B cell (primary cell): Measurements from ENCODE around the gene LMNTD1. TPM values are rescaled to one million over a fixed set of nuclear protein-coding genes. Genes with fewer than 3 reads are reported as not detected.

Experiments
- ATAC-seq: fragments of 200-7000 bp; cut with Tn5 transposase; one replicate; pipeline ENCODE4 v1.10.0; 2021; ENCODE audit warnings: low read depth, mild to moderate bottlenecking, moderate number of reproducible peaks, moderate library complexity
- CTCF ChIA-PET: fragments of 350-600 bp; sonication (Branson Sonifier 250); formaldehyde crosslinking; loops from one replicate; lab custom pipeline; 2021; ENCODE audit warnings: antibody characterized with exemption, inconsistent platforms; lab: Charles Lee
- POLR2A ChIA-PET: fragments of 350-600 bp; sonication (Branson Sonifier 250); formaldehyde crosslinking; loops from one replicate; lab custom pipeline; 2021; ENCODE audit warnings: antibody characterized with exemption; lab: Charles Lee
- DNase-seq: peaks from one replicate; pipeline ENCODE4 v3.0.0; 2013
- H2AFZ ChIP-seq: 2 replicates; pipeline ENCODE4 v1.6.1; 2012; ENCODE audit warnings: mild to moderate bottlenecking, low read depth, low read length; ENCODE audit not compliant: insufficient read depth, poor library complexity, severe bottlenecking
- H3K27ac ChIP-seq, 2 donors: 1 replicate in 1 of 2; 2 replicates in 1 of 2; pipeline ENCODE4 v1.5.1; 2012 to 2013; ENCODE audit warnings: low read length in 2 of 2, mild to moderate bottlenecking in 2 of 2, moderate library complexity in 1 of 2
- H3K27me3 ChIP-seq, 4 experiments: fragments of 200-600 bp in 1 of 4; sonication (generic) in 1 of 4; replicated peaks in 1 of 4; 1 replicate in 2 of 4; 2 replicates in 2 of 4; pipeline versions ENCODE4 v1.6.1 to v1.7.0; 2013 to 2016; ENCODE audit warnings: low read length in 3 of 4, mild to moderate bottlenecking in 2 of 4, mixed read lengths in 1 of 4, moderate library complexity in 1 of 4; ENCODE audit not compliant: insufficient read depth in 4 of 4, control insufficient read depth in 3 of 4; ENCODE audit errors: control extremely low read depth in 1 of 4
- H3K36me3 ChIP-seq, 2 experiments: replicated peaks in 1 of 2; 1 replicate in 1 of 2; 2 replicates in 1 of 2; pipeline versions ENCODE4 v1.6.1 to v1.7.1; 2013; ENCODE audit warnings: low read length in 1 of 2; ENCODE audit not compliant: insufficient read depth in 2 of 2, control insufficient read depth in 1 of 2; ENCODE audit errors: control extremely low read depth in 1 of 2, extremely low read depth in 1 of 2
- H3K4me1 ChIP-seq, 2 donors: fragments of 200-600 bp in 1 of 2; sonication (generic) in 1 of 2; 1 replicate in 1 of 2; 2 replicates in 1 of 2; pipeline versions ENCODE4 v1.5.1 to v1.6.1; 2013 to 2017; ENCODE audit warnings: low read length in 2 of 2; ENCODE audit not compliant: control insufficient read depth in 2 of 2, insufficient read depth in 2 of 2
- H3K4me2 ChIP-seq: replicated peaks from 2 replicates; pipeline ENCODE3; 2012; ENCODE audit warnings: mild to moderate bottlenecking, low read depth, low read length; ENCODE audit not compliant: poor library complexity, severe bottlenecking
- H3K4me3 ChIP-seq, 5 experiments: fragments of 200-600 bp in 1 of 5; sonication (generic) in 1 of 5; 1 replicate in 3 of 5; 2 replicates in 2 of 5; pipeline versions ENCODE4 v1.5.1 to v1.7.0; 2011 to 2016; ENCODE audit warnings: low read length in 4 of 5, mild to moderate bottlenecking in 4 of 5, low read depth in 2 of 5, control low read depth in 1 of 5, moderate library complexity in 1 of 5; ENCODE audit not compliant: insufficient read depth in 1 of 5; ENCODE audit errors: control extremely low read depth in 1 of 5, extremely low read depth in 1 of 5
- H3K79me2 ChIP-seq: fragments of 200-600 bp; sonication (generic); one replicate; pipeline ENCODE4 v1.6.0; 2016; ENCODE audit warnings: low read length; ENCODE audit not compliant: control insufficient read depth, insufficient read depth
- H3K9ac ChIP-seq: fragments of 200-600 bp; sonication (generic); 2 replicates; pipeline ENCODE4 v1.6.1; 2017; ENCODE audit warnings: mild to moderate bottlenecking, low read length, moderate library complexity
- H3K9me3 ChIP-seq, 3 donors: one replicate each; pipeline versions ENCODE4 v1.6.1 to v1.7.1; 2013; ENCODE audit warnings: low read length in 2 of 3; ENCODE audit not compliant: control insufficient read depth in 2 of 3, insufficient read depth in 1 of 3; ENCODE audit errors: control extremely low read depth in 1 of 3
- H4K20me1 ChIP-seq: 2 replicates; pipeline ENCODE4 v1.6.0; 2012; ENCODE audit warnings: mild to moderate bottlenecking, low read length; ENCODE audit not compliant: insufficient read depth, control insufficient read depth, poor library complexity, severe bottlenecking
- H3K27ac Mint-ChIP-seq: one replicate; pipeline ENCODE4 v1.8.0; 2021; ENCODE audit warnings: mixed read lengths
- H3K27me3 Mint-ChIP-seq: one replicate; pipeline ENCODE4 v1.8.0; 2021; ENCODE audit warnings: mixed read lengths
- H3K4me1 Mint-ChIP-seq: one replicate; pipeline ENCODE4 v1.8.0; 2021; ENCODE audit warnings: mixed read lengths
- H3K4me3 Mint-ChIP-seq: one replicate; pipeline ENCODE4 v1.8.0; 2021; ENCODE audit warnings: mixed read lengths
- H3K9me3 Mint-ChIP-seq: one replicate; pipeline ENCODE4 v1.8.0; 2022; ENCODE audit warnings: mixed read lengths; ENCODE audit not compliant: insufficient read depth
- CTCF ChIP-seq: fragments of 200-600 bp; IDR thresholded peaks from one replicate; pipeline ENCODE4 v1.8.0; 2022; ENCODE audit warnings: antibody characterized with exemption, mild to moderate bottlenecking
- EZH2 ChIP-seq: IDR thresholded peaks from 2 replicates; pipeline ENCODE4 v1.6.1; 2012; ENCODE audit warnings: borderline replicate concordance, low read depth, mild to moderate bottlenecking, moderate library complexity, low read length; ENCODE audit not compliant: insufficient read depth, poor library complexity, severe bottlenecking
- WGBS: methylation state at CpG from one replicate; pipeline ENCODE4 v1.1.5; 2013; ENCODE audit warnings: missing lambda C conversion rate; ENCODE audit not compliant: insufficient coverage; 5-methylcytosine and 5-hydroxymethylcytosine counted together
- intact Hi-C: fragments of 100-400 bp; cut with micrococcal nuclease; formaldehyde crosslinking; loops from one replicate; pipeline ENCODE4 v1.10.0; 2022
- polyA plus RNA-seq: library from polyadenylated mRNA; depleted of rRNA; stranded (reverse); fragments of >200 nt; gene quantifications from 2 replicates; pipeline ENCODE4 v1.2.3, GENCODE V29; 2012
- total RNA-seq, 2 donors: library from RNA; stranded (reverse); fragments of 120-200 nt in 1 of 2; gene quantifications; 1 replicate in 1 of 2; 2 replicates in 1 of 2; pipeline versions ENCODE4 v1.2.3 to v1.2.4, GENCODE V29; 2013 to 2022

Gene LMNTD1
- total and polyA plus RNA-seq, 2 donors (not counting 1 experiment from before 2014, with no cell fraction given) = not detected

GRCh38 chr12:25503666-25504065 lies 49.4 kb downstream of the LMNTD1 start:
- no peak overlapping the region for H3K9ac ChIP-seq
- no peak for ATAC-seq
- intact Hi-C loops = no loop called here
- H3K9me3 ChIP-seq = peaks cover 0 to 2% (median 0%) of the 10 kb centered on the region in 3 donors
- no peaks in the 10 kb centered on the region for H3K9me3 Mint-ChIP-seq
- no peak for TF ChIP-seq CTCF
- no peak for TF ChIP-seq EZH2
- no peak overlapping the region for H3K4me3 ChIP-seq
- H3K27ac Mint-ChIP-seq = no peak overlapping the region
- H3K79me2 ChIP-seq = no peaks in the 10 kb centered on the region
- POLR2A ChIA-PET = no interaction called here
- no peak overlapping the region for H3K4me3 Mint-ChIP-seq
- CTCF ChIA-PET = no interaction called here
- no peaks in the 10 kb centered on the region for H3K4me1 Mint-ChIP-seq
- no peak for DNase-seq
- no peak overlapping the region for H3K4me2 ChIP-seq
- H3K27me3 Mint-ChIP-seq = peaks cover 13% of the 10 kb centered on the region
- H3K36me3 ChIP-seq = no peaks in the 10 kb centered on the region
- H3K4me1 ChIP-seq = no peaks in the 10 kb centered on the region
- no peak overlapping the region for H3K27ac ChIP-seq
- H4K20me1 ChIP-seq = no peaks in the 10 kb centered on the region
- peaks cover 0 to 2% (median 0%) of the 10 kb centered on the region in 4 experiments for H3K27me3 ChIP-seq
- H2AFZ ChIP-seq = no peak overlapping the region

GRCh38 chr12:25502596-25502995 lies 50.5 kb downstream of the LMNTD1 start:
- ChIA-PET POLR2A (no interaction called here), CTCF (no interaction called here)
- Mint-ChIP-seq H3K27me3 (peaks cover 13% of the 10 kb centered on the region), H3K9me3 (no peaks in the 10 kb centered on the region), H3K27ac (no peak overlapping the region), H3K4me3 (no peak overlapping the region), H3K4me1 (no peaks in the 10 kb centered on the region)
- Histone ChIP-seq H3K36me3 (no peaks in the 10 kb centered on the region), H3K4me3 (no peak overlapping the region), H3K27me3 (peaks cover 0 to 2% (median 0%) of the 10 kb centered on the region in 4 experiments), H2AFZ (no peak overlapping the region), H4K20me1 (no peaks in the 10 kb centered on the region), H3K9ac (no peak overlapping the region), H3K79me2 (no peaks in the 10 kb centered on the region), H3K27ac (no peak overlapping the region), H3K9me3 (peaks cover 0 to 2% (median 0%) of the 10 kb centered on the region in 3 donors), H3K4me2 (no peak overlapping the region), H3K4me1 (no peaks in the 10 kb centered on the region)
- DNase-seq (no peak), ATAC-seq (no peak)
- intact Hi-C loops = no loop called here
- no CpG with 5 or more reads among the region's 1 CpG for WGBS
- TF ChIP-seq EZH2 (no peak), CTCF (no peak)
